HepG2 (cell line): ENCODE measurements around the gene SMIM24. TPM values are rescaled to one million over a fixed set of nuclear protein-coding genes. Genes with fewer than 3 reads are reported as not detected.
A peak's percentile ranks its signal among the peaks of the same experiment; 100 is the strongest.

Experiments
- DRAP1 ChIP-seq: IDR thresholded peaks from 2 replicates; pipeline ENCODE4 v1.6.1; 2016; ENCODE audit warnings: missing genetic modification reagents, missing compliant biosample characterization
- ELF3 ChIP-seq: IDR thresholded peaks from 2 replicates; pipeline ENCODE4 v1.6.1; 2016; ENCODE audit warnings: missing genetic modification reagents, missing compliant biosample characterization
- ETV6 ChIP-seq: sonication (generic); formaldehyde crosslinking; conservative IDR thresholded peaks from 2 replicates; pipeline ENCODE4 v1.4.0; 2020; ENCODE audit warnings: missing genetic modification reagents
- FOXK1 ChIP-seq: sonication (generic); formaldehyde crosslinking; IDR thresholded peaks from 2 replicates; pipeline ENCODE4 v1.4.0; 2020; ENCODE audit warnings: low read depth, missing genetic modification reagents, borderline replicate concordance
- HMGXB4 ChIP-seq, 2 experiments: sonication (generic) in 1 of 2; formaldehyde crosslinking in 1 of 2; IDR thresholded peaks; 2 replicates each; pipeline versions ENCODE4 v1.4.0 to v1.6.1; 2018 to 2020; ENCODE audit warnings: missing genetic modification reagents in 2 of 2, borderline replicate concordance in 1 of 2, low read depth in 1 of 2, mild to moderate bottlenecking in 1 of 2, missing biosample characterization in 1 of 2
- IRF2 ChIP-seq: IDR thresholded peaks from 2 replicates; pipeline ENCODE4 v1.6.1; 2018; ENCODE audit warnings: missing genetic modification reagents, missing compliant biosample characterization
- MXI1 ChIP-seq: IDR thresholded peaks from 3 replicates; pipeline ENCODE4 v1.6.1; 2012; ENCODE audit warnings: low read depth, low read length, inconsistent platforms, borderline replicate concordance
- NFYB ChIP-seq: sonication (generic); formaldehyde crosslinking; IDR thresholded peaks from 2 replicates; pipeline ENCODE4 v1.4.0; 2020; ENCODE audit warnings: missing genetic modification reagents
- NFYC ChIP-seq: IDR thresholded peaks from 2 replicates; pipeline ENCODE4 v1.6.1; 2016; ENCODE audit warnings: missing genetic modification reagents, missing compliant biosample characterization
- NR2F1 ChIP-seq, 2 experiments: fragments of 450-650 bp in 1 of 2; formaldehyde crosslinking in 1 of 2; IDR thresholded peaks; 2 replicates each; pipeline versions ENCODE4 v1.5.0 to v1.6.1; 2016 to 2020; ENCODE audit warnings: mild to moderate bottlenecking in 1 of 2, missing compliant biosample characterization in 1 of 2, missing genetic modification reagents in 1 of 2, moderate library complexity in 1 of 2
- PBX3 ChIP-seq: sonication (generic); formaldehyde crosslinking; IDR thresholded peaks from 2 replicates; pipeline ENCODE4 v1.8.1; 2023; ENCODE audit warnings: missing genetic modification reagents, inconsistent platforms, borderline replicate concordance
- PHF5A ChIP-seq: IDR thresholded peaks from one replicate; pipeline ENCODE4 v1.6.1; 2018; ENCODE audit warnings: low read depth, missing genetic modification reagents; ENCODE audit not compliant: unreplicated experiment
- RARA ChIP-seq: IDR thresholded peaks from 2 replicates; pipeline ENCODE4 v1.6.1; 2016; ENCODE audit warnings: missing genetic modification reagents, missing compliant biosample characterization
- RNF2 ChIP-seq: fragments of 450-650 bp; conservative IDR thresholded peaks from 2 replicates; pipeline ENCODE4 v1.6.1; 2016; ENCODE audit warnings: low read depth
- SMC3 ChIP-seq: IDR thresholded peaks from 2 replicates; pipeline ENCODE4 v1.6.1; 2011; ENCODE audit warnings: low read length, improper control_type of control experiment
- TEAD3 ChIP-seq: optimal IDR thresholded peaks from 2 replicates; pipeline ENCODE3; 2016; ENCODE audit warnings: borderline replicate concordance
- TP53 ChIP-seq: sonication (generic); formaldehyde crosslinking; conservative IDR thresholded peaks from 2 replicates; pipeline ENCODE4 v1.4.0; 2020; ENCODE audit warnings: missing genetic modification reagents
- ZBTB14 ChIP-seq: sonication (generic); formaldehyde crosslinking; IDR thresholded peaks from 2 replicates; pipeline ENCODE4 v1.4.0; 2020; ENCODE audit warnings: missing genetic modification reagents
- ZFP1 ChIP-seq: IDR thresholded peaks from 2 replicates; pipeline ENCODE4 v1.6.1; 2016
- ZFP36L2 ChIP-seq: sonication (generic); formaldehyde crosslinking; IDR thresholded peaks from 2 replicates; pipeline ENCODE4 v1.4.0; 2020; ENCODE audit warnings: missing genetic modification reagents
- ZNF235 ChIP-seq: sonication (generic); formaldehyde crosslinking; IDR thresholded peaks from 2 replicates; pipeline ENCODE4 v1.8.1; 2023; ENCODE audit warnings: mild to moderate bottlenecking, missing genetic modification reagents, borderline replicate concordance
- ZNF282 ChIP-seq: fragments of 450-650 bp; IDR thresholded peaks from 2 replicates; pipeline ENCODE4 v1.6.1; 2018; ENCODE audit not compliant: partially characterized antibody
- ZNF354B ChIP-seq: sonication (generic); formaldehyde crosslinking; IDR thresholded peaks from 2 replicates; pipeline ENCODE4 v1.8.0; 2022; ENCODE audit warnings: mild to moderate bottlenecking, missing genetic modification reagents
- ZNF674 ChIP-seq: sonication (generic); formaldehyde crosslinking; IDR thresholded peaks from 2 replicates; pipeline ENCODE4 v1.5.0; 2020; ENCODE audit warnings: low read depth, mild to moderate bottlenecking, missing genetic modification reagents
- ZNF891 ChIP-seq: sonication (generic); formaldehyde crosslinking; IDR thresholded peaks from 2 replicates; pipeline ENCODE4 v1.5.0; 2020; ENCODE audit warnings: mild to moderate bottlenecking, missing genetic modification reagents
- polyA plus RNA-seq, 8 experiments: library from polyadenylated mRNA; depleted of rRNA in 3 of 8; stranded (reverse) in 7 of 8; unstranded in 1 of 8; fragments of >200 nt; fragmentation: Illumina TruSeq in 4 of 8; extraction: Trizol in 4 of 8; gene quantifications; 2 replicates each; pipeline versions ENCODE4 v1.2.1 to v1.2.3, GENCODE V29; 2011 to 2016; ENCODE audit warnings: low read depth in 4 of 8, missing spikeins in 1 of 8, mixed read lengths in 1 of 8; ENCODE audit not compliant: insufficient read depth in 1 of 8
- total RNA-seq, 5 experiments: library from RNA; depleted of rRNA; stranded (reverse); fragments of >200 nt; fragmentation: Illumina TruSeq; extraction: Trizol; gene quantifications; 2 replicates each; pipeline ENCODE4 v1.2.3, GENCODE V29; 2016; ENCODE audit warnings: low read depth in 1 of 5

SMIM24 gene
- total and polyA plus RNA-seq, 2 of the 13 experiments (the other 11 are each of a cell fraction or from before 2014, with no cell fraction given), result 11.2 to 70.6 TPM

GRCh38 chr19:3481241-3482090 lies 1.1 kb upstream of the SMIM24 start (continued):
- no peak; the same call in 1 of the 2 replicates for TF ChIP-seq PBX3 (CRISPR knock-in tag)
- TF ChIP-seq ZNF235 (CRISPR knock-in tag), result peak; percentile 67; the same call in 1 of the 2 replicates
- TF ChIP-seq FOXK1 (CRISPR knock-in tag), result no peak
- TF ChIP-seq TP53 (CRISPR knock-in tag), result no peak
- TF ChIP-seq TEAD3 (CRISPR knock-in tag), result peak; percentile 28
- peak; percentile 89; the same call in 1 of the 2 replicates for TF ChIP-seq RNF2
- TF ChIP-seq ZNF891 (CRISPR knock-in tag), result peak; percentile 77; the same call in 1 of the 2 replicates
- no peak for TF ChIP-seq PHF5A (CRISPR knock-in tag)
- peak; percentile 71 for TF ChIP-seq ELF3
- TF ChIP-seq ETV6, result peak; percentile 69; the same call in 1 of the 2 replicates
- no peak for TF ChIP-seq NFYB (CRISPR knock-in tag)
- no peak for TF ChIP-seq NR2F1 (CRISPR knock-in tag; IDR thresholded peaks at IDR 0.05)
- no peak for TF ChIP-seq ZNF674 (CRISPR knock-in tag)
- TF ChIP-seq HMGXB4 (CRISPR knock-in tag; IDR thresholded peaks at IDR 0.05; ENCODE audit: borderline replicate concordance in 1 of 2, low read depth in 1 of 2), result peak; percentile 33 to 78; a peak in 2 of 4 replicates
- peak; percentile 50; the same call in 1 of the 2 replicates for TF ChIP-seq RARA
- no peak for TF ChIP-seq ZFP36L2 (CRISPR knock-in tag)
- TF ChIP-seq ZBTB14, result no peak
- no peak for TF ChIP-seq SMC3
- peak; percentile 45; the same call in 1 of the 3 replicates for TF ChIP-seq MXI1
- TF ChIP-seq NFYC (CRISPR knock-in tag), result no peak
- no peak for TF ChIP-seq ZNF282
- peak; percentile 26; the same call in 1 of the 2 replicates for TF ChIP-seq DRAP1 (CRISPR knock-in tag)
- TF ChIP-seq IRF2 (CRISPR knock-in tag), result peak; percentile 19; the same call in 1 of the 2 replicates
- no peak for TF ChIP-seq ZFP1 (CRISPR knock-in tag)
- TF ChIP-seq ZNF354B (CRISPR knock-in tag), result peak; percentile 87; the same call in 1 of the 2 replicates
